HG03575 (cell line): Measurements from ENCODE around the gene YY1.
A peak's percentile ranks its signal among the peaks of the same experiment; 100 is the strongest.
"Not testable (repeated sequence)": the region's sequence is repeated elsewhere in the genome, so short reads cannot be mapped to it uniquely, and the experiment has no call there.

Experiments used
- ATAC-seq: cut with Tn5 transposase; IDR thresholded peaks from one replicate; pipeline ENCODE4 v1.9.1; 2021; ENCODE audit not compliant: unreplicated experiment, insufficient number of reproducible peaks, low FRiP score; ENCODE audit errors: extremely low read depth

YY1 gene

DNA sequence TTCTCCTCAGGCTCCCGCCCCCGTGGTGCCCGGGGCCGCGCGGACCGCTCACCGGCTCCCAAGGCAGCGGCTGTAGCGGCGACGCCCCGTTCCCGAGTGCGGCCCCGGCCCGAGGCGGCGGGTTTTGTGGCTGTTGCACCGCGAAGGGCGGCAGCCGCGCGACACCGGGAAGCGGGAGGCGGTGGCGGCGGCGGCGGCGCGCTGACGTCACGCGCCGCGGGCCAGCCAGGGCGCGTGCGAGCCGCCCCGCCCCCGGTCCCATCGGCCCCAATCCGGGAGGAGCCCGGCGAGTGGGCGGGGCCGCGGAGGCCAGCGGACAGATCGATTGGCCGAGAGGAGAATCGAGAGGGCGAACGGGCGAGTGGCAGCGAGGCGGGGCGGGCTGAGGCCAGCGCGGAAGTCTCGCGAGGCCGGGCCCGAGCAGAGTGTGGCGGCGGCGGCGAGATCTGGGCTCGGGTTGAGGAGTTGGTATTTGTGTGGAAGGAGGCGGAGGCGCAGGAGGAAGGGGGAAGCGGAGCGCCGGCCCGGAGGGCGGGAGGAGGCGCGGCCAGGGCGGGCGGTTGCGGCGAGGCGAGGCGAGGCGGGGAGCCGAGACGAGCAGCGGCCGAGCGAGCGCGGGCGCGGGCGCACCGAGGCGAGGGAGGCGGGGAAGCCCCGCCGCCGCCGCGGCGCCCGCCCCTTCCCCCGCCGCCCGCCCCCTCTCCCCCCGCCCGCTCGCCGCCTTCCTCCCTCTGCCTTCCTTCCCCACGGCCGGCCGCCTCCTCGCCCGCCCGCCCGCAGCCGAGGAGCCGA, at the start of gene YY1:
Gene YY1 (plus strand): TSS at position 726 of the 792 bp plus-strand sequence. CDS start 101 bp downstream, outside the sequence.
- ATAC-seq, result peak; percentile 64

DNA sequence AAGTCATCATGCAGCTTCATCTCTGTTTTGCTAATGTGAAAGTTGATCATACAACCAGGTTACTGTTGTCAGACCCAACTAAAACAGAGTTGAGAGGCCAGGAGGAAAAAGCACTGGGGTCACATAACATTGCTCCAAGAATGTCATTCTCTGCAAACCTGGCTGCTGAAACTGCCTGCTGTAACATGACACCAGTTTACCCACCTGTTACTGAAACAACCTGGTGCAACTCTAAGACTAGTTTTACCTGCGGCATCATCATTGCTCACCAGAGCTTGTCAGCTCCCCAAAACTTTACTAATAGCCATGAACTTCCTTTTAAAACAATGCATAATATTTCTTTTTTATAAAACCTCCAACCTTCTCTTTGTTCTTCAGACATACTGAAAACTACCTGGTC, 48.8 kb upstream of the YY1 start:
- ATAC-seq, result no peak

DNA sequence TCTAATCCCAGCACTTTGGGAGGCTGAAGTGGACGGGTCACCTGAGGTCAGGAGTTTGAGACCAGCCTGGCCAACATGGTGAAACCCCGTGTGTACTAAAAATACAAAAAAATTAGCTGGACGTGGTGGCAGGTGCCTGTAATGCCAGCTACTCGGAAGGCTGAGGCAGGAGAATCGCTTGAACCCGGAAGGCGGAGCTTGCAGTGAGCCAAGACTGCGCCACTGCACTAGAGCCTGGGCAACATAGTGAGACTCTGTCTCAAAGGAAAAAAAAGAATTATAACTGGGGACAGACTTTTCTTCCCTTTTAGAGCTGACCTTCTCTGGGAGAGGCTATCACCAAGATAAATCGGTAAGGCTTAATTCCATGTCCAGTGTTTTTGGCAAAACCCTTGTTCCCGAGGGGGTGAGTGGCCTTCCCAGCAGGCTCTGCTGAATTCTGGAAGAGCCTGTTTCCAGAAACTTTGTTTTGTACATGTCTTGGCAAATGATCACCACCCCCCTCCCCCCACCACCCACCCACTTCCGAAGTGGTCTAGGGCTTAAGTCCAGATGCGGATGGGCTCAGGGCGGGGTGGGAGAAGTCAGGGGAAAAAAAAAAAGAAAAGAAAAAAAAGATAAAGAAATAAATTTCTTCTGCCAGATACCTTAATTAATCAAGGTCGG, 47.2 kb upstream of the YY1 start:
- no peak for ATAC-seq

DNA sequence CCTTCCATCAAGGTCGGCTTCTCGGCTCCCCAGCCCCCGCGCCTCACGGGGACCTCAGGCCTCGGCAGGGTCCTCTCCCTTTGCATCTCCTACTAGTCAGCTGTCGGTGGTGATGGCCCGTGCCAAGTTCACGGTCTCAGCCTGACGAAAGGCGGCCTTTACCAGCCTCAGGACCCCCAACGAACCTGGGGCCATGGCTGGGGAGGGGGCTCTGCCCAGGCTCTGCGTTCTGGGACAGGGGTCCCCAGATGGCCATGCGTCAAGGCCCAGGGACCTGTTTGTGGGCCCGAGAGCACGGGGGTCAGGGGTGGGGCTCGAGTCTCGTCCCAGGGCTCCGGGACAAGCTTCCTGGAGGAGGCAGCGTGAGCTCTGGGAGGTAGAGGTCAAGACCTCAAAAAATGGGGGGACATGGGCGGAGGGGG, 46.7 kb upstream of the YY1 start:
- no peak for ATAC-seq

DNA sequence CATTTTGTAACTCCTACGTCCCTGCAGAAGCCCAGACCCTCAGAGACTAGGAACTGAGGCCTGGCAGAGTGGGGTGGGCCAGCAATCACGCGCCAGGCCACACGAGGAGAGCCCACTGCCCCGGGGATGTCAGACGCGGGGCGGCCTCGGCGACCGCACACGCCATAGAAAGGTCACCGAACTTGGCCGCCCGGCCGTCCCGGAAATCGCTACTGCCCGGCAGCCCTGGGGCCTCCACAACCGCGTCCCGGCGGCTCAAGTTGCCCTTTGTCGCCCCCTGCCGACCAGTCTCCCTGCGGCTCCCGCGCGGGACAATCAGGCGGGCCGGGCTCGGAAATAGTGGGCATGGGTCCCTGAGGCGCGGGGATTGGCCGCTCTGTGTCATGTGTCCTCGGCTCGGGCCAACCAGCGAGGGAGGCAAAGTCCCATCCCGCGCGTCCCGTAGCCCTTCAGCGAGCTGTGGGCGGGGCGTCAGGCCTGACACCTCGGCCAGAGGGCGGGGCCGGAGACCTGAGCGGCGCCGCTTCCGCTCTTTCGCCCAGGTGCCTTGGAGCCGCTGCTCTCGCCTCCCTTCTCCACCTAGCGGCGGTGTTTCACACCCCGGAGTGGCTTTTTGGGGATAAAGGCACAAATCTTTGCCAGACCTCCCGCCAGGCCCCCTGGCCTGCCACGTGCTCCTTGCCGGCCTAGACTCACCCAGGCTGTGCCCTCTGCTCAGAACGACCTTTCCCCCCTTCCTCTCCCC, 46.1 kb upstream of the YY1 start:
- ATAC-seq, result peak; percentile 95

DNA sequence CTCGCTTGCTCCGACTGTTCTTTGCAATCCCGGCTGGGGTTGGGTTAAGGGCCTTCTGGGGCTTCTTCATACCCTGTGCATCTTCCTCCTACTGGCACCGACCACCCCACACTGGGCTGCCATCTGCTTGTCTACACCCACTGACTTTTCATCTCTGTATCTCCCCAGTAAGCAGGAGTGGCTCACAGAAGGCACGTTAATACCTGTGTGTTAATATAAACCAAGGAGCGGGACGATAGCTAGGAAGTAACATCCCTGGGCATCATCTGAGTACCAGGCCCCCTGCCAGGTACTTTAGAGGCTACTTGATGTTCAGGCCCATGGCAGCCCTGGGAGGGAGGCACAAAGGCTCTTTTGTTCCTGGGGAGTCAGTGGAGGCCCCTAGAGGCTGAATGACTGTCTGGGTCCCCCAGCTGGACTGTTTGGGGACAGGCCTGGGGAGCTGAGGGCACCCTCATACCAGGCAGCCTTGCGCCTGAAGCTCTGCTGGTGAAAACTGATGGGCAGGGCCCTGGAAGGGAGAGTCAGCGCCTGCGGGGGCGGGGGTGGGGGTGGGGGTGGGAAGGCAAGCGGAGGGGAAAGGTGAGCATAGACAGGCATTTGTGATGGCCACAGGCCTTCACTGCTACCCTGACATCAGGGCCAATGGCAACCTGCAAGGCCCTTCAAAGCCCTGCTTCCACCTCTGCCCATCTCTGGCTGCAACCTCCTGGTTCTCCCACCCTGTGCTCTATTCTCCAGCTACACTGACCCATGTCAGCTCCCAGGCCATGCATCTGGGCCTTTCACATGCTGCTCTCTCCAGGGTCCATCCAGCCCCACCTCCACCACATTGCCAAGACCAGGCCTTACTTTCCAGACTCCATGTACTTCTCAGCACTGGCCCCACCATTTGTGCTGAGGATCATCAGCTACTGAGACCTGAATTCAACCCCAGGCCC, 45.3 kb upstream of the YY1 start:
- no peak for ATAC-seq

DNA sequence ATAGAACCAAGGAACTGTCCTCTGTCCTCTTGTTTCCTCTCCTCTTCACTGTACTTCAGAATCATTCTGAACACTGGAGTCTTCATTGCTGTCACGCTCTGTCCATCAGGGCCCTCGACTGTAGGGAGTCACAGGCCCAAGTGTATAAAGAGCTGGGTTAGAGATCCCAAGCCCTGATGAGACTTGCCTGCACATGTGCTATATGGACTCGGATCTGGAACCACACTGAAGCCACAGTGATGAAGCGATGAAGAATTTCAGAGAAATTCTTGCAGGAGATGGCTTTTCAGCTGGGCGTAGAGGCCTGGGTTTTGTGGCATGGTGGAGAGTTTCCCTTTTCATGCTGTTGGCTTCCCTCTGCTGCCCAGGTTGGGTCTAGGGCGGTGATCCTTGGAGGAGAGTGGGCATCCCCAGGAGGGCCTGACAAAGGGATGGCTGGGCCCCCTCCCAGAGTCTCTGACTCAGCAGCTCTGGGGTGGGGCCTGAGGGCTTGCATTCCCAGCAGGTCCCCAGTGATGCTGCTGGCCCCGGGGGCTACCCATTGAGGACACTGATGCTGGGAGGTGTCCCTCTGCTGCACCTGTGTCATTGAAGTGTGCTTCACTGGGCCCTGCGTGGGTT, 39.6 kb upstream of the YY1 start:
- ATAC-seq, result no peak

DNA sequence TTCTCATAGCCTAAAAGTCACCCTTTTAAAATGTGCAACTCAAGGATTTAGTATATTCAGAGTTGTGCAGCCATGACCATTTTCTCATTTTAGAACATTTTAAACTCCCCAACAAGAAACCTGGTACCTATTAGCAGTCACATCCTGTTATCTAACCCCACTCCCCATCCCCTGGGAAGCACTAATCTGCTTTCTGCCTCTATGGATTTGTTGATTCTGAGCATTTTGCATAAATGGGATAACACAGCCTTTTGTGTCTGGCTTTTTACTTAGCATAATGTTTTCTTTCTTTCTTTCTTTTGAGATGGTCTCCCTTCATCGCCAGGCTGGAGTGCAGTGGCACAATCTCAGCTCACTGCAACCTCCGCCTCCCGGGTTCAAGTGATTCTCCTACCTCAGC, 38.6 kb upstream of the YY1 start:
- no peak for ATAC-seq

DNA sequence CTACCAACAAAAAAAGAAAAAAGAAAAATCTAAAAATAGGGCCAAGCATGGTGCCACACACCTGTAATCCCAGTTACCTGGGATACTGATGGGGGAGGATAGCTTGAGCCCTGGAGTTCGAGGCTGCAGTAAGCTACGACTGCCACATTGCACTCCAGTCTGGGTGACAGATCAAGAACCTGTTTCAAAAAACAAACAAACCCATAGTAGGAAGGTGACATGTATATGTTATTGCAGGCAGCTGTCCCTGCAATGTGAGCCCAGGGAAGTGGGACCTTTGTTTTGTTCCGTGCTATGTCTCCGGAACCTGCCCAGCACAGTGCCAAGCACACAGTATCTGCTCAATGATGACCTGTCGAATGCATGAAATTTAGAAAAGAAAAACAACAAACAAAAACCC, 37.2 kb upstream of the YY1 start:
- ATAC-seq, result no peak

DNA sequence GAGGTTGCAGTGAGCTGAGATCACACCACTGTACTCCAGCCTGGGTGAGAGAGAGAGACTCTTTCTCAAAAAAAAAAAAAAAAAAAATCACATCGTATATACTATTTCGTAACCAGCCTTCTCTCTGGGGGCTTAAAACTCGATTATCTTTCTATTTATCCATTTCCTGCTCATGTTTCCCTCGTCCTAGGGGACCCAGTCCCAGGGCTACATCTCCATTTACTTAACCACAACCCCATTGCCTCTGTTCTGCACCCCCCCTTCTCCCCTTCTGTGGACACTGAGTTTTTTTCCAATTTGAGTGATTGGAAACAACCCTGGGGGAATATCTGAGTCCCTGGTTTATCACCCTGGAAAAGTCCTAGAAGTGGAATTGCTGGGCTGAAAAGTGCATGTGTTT, 36.2 kb upstream of the YY1 start:
- ATAC-seq, result no peak

DNA sequence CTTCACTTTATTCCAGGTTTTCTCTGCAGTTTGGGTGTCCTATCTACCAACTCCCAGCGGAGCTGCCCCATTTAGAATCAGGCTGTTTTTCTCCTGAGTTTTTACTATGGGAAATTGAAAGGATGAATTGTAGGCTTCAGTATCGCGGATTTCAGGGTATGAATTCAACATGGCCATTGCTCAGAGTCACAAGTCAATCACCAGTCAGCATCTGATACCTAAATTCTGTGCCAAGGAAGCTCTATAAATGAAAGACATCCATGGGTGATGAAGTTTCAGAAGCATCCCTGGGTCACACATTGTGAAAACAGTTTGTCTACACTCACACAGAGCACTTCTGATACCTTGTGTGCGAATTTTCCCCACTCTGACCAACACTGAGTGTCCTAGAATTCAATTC, 35.8 kb upstream of the YY1 start:
- no peak for ATAC-seq

DNA sequence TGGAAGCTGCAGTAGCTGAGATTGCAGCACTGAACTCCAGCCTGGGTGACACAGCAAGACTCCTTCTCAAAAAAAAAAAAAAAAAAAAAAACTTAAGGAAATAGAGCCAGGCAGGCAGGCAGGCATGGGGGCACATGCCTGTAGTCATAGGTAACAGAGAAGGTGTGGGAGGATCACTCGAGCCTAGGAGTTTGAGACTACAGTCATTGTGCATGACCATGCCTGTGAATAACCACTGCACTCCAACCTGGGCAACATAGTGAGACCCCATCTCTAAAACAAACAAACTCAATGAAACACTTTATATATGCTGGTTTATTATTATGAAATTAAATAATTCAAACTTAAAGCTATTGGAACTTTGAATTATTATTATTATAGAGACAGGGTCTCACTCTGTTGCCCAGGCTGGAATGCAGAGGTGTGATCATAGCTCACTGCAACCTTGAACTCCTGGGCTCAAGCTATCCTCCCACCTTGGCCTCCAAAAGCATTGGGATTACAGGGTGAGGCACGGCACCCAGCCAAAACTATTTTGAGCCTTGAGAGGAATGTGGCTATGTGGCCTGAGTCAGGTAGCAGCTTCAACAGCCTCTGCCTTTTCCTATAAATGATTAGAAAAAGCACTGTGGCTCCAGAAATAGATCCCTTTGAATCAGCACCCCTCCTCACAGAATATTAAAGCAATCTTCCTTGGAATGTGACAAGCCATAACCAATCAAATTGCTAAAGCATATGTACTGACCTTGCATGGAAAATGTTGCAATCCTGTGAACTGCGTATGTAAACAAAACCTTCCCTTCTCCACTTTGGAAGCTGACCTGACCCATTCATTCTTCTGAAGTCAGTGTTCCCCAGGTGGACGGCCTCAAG, 34.7 kb upstream of the YY1 start:
- ATAC-seq, result no peak

DNA sequence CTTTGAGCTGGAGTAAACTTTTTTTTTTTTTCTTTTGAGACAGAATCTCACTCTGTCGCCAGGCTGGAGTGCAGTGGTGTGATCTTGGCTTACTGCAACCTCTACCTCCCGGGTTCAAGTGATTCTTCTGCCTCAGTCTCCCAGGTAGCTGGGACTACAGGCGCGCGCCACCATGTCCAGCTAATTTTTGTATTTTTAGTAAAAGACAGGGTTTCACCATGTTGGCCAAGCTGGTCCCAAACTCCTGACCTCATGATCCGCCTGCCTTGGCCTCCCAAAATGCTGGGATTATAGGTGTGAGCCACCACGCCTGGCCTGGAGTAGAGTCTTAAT, 34.1 kb upstream of the YY1 start:
- not testable (repeated sequence) for ATAC-seq

DNA sequence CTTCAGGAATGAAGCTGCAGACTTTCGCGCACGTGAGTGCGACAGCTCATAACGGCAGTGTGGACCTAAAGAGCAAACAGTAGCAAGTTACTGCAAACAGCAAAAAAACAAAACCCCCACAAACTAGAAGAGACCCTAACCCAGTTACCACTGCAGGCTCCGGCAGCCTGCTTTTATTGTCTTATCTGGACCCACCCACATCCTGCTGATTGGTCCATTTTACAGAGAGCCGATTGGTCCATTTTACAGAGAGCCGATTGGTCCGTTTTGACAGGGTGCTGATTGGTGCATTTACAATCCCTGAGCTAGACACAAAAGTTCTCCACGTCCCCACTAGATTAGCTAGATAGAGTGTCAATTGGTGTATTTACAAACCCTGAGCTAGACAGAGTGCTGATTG, 31.4 kb upstream of the YY1 start:
- not testable (repeated sequence) for ATAC-seq

DNA sequence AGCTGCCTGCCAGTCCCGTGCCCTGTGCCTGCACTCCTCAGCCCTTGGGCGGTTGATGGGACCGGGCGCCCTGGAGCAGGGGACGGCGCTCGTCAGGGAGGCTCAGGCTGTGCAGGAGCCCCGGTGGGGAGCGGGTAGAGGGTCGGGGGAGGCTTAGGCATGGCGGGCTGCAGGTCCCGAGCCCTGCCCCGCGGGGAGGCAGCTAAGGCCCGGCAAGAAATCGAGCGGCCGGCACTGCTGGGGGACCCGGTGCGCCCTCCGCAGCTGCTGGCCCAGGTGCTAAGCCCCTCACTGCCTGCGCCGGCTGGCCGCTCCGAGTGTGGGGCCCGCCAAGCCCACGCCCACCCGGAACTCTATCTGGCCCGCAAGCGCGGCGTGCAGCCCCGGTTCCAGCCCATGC, 30.8 kb upstream of the YY1 start:
- ATAC-seq, result not testable (repeated sequence)

DNA sequence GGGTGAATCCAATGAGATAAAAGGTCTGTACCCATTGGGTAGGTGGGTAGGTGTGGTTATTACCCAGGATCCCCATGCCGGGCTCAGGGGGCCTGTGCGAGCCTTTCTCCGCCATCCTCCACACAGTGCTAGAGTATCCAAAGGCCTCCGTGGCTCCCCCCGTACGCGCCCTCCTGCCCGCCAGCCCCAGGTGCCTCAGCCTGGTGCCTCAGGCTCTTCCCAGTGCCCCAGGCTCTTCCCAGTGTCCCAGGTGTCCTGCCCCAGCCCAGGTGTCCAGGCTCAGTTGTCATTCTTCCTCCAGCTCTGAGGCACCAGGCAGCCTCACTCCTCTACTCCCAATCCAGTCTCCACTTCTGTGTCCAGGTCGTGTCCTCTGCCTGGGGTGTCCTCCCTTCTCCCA, 27.6 kb upstream of the YY1 start:
- no peak for ATAC-seq

DNA sequence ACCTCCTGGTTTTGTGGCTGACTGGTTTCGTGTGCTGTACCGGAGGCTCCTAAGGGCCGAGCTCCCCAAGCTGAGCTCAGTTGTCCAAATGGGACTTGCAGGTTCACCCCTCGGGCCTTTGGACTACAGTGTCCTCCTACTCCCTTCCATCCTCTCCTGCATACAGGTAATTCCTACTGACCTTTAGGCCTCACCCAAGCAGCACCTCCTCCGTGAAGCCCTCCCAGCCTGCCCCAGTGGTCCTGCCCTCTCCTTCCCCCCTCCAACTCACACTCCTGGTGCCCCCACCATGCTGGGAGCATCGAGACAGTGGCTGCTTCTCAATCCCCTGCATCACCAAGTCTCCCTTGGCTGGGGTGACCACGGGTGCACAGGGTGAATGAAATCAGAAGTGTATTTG, 27.1 kb upstream of the YY1 start:
- ATAC-seq, result no peak
